ENCODE data around the gene FOSB. TPM values are rescaled to one million over a fixed set of nuclear protein-coding genes. Genes with fewer than 3 reads are reported as not detected.
"Not testable (repeated sequence)": the region's sequence is repeated elsewhere in the genome, so short reads cannot be mapped to it uniquely, and the experiment has no call there.

The FOSB gene
- total RNA-seq, 1 donor from 2014 or later, result 20.6 TPM

- H3K4me1 ChIP-seq, result peaks cover 34% of the 10 kb centered on the region
- no peaks in the 10 kb centered on the region for H3K36me3 ChIP-seq
- TF ChIP-seq POLR2AphosphoS5 (IDR thresholded peaks at IDR 0.05; ENCODE audit: insufficient read depth in 1 of 2, low read depth in 1 of 2), result peak in 1 of 2 donors; percentile 58
- peak in 1 of 2 donors; percentile 32 for TF ChIP-seq POLR2A (IDR thresholded peaks at IDR 0.05)
- peak in 1 of 3 experiments; percentile 19 for TF ChIP-seq CTCF (IDR thresholded peaks at IDR 0.05)
- intact Hi-C loops (cut with DNase I), result no loop called here
- H3K27me3 ChIP-seq, result no peaks in the 10 kb centered on the region
- H3K9me3 ChIP-seq, result no peaks in the 10 kb centered on the region
- no peak for DNase-seq (ENCODE audit: extremely low spot score in 2 of 2)
- peak overlapping the region; percentile 70 for H3K27ac ChIP-seq
- H3K4me3 ChIP-seq, result peak overlapping the region; percentile 43 to 65
Observed at GRCh38 chr19:45428384-45429231, 39.2 kb upstream of the FOSB start.

- H3K36me3 ChIP-seq; DNase-seq (ENCODE audit: extremely low spot score in 2 of 2); H3K27ac ChIP-seq; intact Hi-C loops (cut with DNase I); H3K4me3 ChIP-seq; H3K27me3 ChIP-seq; H3K9me3 ChIP-seq: not testable (repeated sequence)
- peaks cover 25% of the 10 kb centered on the region for H3K4me1 ChIP-seq
Observed at GRCh38 chr19:45429896-45430295, 37.9 kb upstream of the FOSB start.

DNA sequence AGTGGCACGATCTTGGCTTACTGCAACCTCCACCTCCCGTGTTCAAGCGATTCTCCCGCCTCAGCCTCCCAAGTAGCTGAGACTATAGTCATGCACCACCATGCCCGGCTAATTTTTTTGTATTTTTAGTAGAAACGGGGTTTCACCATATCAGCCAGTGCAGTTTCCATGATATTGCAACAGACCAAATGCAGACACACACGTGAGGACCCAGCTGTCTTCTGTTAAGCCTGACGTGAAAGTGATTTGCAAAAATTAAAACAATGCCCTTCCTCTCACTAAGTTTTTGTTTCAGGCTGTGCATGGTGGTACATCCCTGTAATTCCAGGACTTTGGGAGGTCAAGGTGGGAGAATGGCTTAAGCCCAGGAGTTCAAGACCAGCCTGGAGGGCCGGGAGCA lies 36.8 kb upstream of the FOSB start:
- DNase-seq (ENCODE audit: extremely low spot score in 2 of 2); intact Hi-C loops (cut with DNase I); H3K27ac ChIP-seq; H3K9me3 ChIP-seq; H3K36me3 ChIP-seq; H3K4me3 ChIP-seq; H3K27me3 ChIP-seq: not testable (repeated sequence)
- peaks cover 25% of the 10 kb centered on the region for H3K4me1 ChIP-seq

GRCh38 chr19:45432543-45432942 lies 35.3 kb upstream of the FOSB start:
- H3K27ac ChIP-seq; H3K36me3 ChIP-seq; DNase-seq (ENCODE audit: extremely low spot score in 2 of 2); H3K27me3 ChIP-seq; H3K4me3 ChIP-seq; H3K9me3 ChIP-seq; intact Hi-C loops (cut with DNase I): not testable (repeated sequence)
- peaks cover 18% of the 10 kb centered on the region for H3K4me1 ChIP-seq

DNA sequence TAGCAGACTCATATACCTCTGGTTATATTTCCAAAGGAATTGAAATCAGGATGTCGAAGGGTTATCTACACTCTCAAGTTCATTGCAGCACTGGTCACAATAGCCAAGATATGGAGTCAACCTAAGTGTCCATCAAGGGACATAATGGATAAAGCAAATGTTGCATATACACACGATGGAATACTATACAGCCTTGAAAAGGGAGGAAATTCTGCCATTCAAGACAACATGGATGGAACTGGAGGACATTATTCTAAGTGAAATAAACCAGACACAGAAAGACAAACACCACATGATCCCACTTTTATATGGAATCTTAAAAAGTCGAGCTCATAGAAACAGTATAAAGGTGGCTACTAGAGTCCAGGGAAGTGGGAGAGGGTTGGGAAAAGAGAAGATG lies 30.5 kb upstream of the FOSB start:
- intact Hi-C loops (cut with DNase I), result no loop called here
- Histone ChIP-seq H3K4me1 (peaks cover 9% of the 10 kb centered on the region), H3K27ac (no peak overlapping the region), H3K9me3 (no peaks in the 10 kb centered on the region), H3K27me3 (no peaks in the 10 kb centered on the region), H3K36me3 (no peaks in the 10 kb centered on the region), H3K4me3 (no peak overlapping the region)
- TF ChIP-seq CTCF (IDR thresholded peaks at IDR 0.05) (no peak), POLR2A (IDR thresholded peaks at IDR 0.05) (no peak), POLR2AphosphoS5 (IDR thresholded peaks at IDR 0.05; ENCODE audit: insufficient read depth in 1 of 2, low read depth in 1 of 2) (no peak)
- no peak for DNase-seq (ENCODE audit: extremely low spot score in 2 of 2)

DNA sequence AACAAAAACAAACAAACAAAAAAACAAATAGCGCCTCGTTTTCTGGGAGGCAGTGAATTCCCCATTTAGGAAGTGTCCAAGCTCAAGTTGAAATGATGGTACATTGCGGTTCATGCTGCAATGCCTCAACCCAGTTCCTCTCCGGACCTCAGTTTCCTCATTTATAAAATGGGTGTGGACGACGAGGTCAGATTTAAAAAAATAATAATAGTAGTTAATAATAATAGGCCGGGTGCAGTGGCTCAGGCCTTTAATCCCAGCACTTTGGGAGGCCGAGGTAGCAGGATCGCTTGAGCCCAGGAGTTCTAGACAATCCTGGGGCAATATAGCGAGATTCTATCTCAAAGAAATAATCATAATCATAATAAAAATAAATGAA lies 28.6 kb upstream of the FOSB start:
- Histone ChIP-seq H3K4me3 (peak overlapping the region; percentile 61 to 81), H3K9me3 (no peaks in the 10 kb centered on the region), H3K4me1 (peaks cover 17% of the 10 kb centered on the region), H3K27ac (peak overlapping the region; percentile 98), H3K27me3 (no peaks in the 10 kb centered on the region), H3K36me3 (no peaks in the 10 kb centered on the region)
- TF ChIP-seq POLR2AphosphoS5 (IDR thresholded peaks at IDR 0.05; ENCODE audit: insufficient read depth in 1 of 2, low read depth in 1 of 2) (no peak), POLR2A (IDR thresholded peaks at IDR 0.05) (no peak), CTCF (IDR thresholded peaks at IDR 0.05) (no peak)
- intact Hi-C loops (cut with DNase I), result loop anchor here (2.0 kb wide), 1 partner anchor 40 kb away; no protein-coding TSS in a partner anchor
- DNase-seq (ENCODE audit: extremely low spot score in 2 of 2), result no peak
